ENCODE results near the gene FAR2.
"Not testable (repeated sequence)": the region's sequence is repeated elsewhere in the genome, so short reads cannot be mapped to it uniquely, and the experiment has no call there.

Gene FAR2

DNA sequence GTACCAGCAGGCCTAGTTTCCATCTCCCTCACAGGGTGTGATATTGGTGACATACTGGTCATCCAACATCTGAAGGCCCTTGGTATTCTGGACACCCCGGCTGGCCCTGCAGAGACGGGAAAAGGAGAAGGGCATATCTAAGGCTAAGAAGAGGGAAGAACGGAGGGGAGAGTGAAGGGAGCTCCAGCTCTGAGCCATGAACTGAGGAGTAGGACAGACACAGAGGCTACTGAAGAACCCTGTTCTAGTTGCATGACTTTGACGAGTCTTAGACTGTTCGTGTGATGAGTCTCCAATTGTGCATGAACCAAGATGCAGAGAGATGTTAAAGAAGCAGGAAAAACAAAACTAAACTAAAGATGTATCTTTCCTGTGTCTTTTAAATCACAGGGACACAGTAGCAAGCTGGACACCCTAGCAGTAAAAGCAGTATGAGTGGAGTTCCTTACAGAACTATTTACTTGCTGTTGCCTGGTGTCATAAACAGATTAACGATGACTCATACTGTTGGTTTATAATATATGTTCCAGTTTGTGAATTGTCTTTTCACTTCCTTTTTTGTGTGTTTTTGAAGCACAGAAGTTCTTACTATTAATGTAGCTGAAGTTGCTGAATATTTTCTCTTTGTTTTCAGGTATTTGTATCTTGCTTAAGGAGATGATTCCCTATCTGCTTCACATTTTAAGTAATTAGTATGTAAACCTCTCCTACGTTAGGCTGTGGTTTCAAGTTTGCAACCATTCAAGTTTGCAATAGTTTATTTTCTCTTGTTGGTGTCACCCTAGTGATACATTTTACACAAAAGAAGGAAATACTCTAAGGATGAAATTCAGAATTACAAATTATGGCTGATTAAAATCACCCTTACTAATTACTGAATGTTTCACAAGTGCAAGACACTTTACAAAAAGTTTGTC is 15.7 kb downstream of the FAR2 start:
- no peaks in the 10 kb centered on the region for H3K27me3 ChIP-seq (ENCODE audit: insufficient read depth, poor library complexity, severe bottlenecking)
- peak overlapping the region; percentile 82 for H3K27ac ChIP-seq (replicated peaks)
- TF ChIP-seq, protein P1, sequence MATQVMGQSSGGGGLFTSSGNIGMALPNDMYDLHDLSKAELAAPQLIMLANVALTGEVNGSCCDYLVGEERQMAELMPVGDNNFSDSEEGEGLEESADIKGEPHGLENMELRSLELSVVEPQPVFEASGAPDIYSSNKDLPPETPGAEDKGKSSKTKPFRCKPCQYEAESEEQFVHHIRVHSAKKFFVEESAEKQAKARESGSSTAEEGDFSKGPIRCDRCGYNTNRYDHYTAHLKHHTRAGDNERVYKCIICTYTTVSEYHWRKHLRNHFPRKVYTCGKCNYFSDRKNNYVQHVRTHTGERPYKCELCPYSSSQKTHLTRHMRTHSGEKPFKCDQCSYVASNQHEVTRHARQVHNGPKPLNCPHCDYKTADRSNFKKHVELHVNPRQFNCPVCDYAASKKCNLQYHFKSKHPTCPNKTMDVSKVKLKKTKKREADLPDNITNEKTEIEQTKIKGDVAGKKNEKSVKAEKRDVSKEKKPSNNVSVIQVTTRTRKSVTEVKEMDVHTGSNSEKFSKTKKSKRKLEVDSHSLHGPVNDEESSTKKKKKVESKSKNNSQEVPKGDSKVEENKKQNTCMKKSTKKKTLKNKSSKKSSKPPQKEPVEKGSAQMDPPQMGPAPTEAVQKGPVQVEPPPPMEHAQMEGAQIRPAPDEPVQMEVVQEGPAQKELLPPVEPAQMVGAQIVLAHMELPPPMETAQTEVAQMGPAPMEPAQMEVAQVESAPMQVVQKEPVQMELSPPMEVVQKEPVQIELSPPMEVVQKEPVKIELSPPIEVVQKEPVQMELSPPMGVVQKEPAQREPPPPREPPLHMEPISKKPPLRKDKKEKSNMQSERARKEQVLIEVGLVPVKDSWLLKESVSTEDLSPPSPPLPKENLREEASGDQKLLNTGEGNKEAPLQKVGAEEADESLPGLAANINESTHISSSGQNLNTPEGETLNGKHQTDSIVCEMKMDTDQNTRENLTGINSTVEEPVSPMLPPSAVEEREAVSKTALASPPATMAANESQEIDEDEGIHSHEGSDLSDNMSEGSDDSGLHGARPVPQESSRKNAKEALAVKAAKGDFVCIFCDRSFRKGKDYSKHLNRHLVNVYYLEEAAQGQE (IDR thresholded peaks at IDR 0.05; ENCODE audit: insufficient replicate concordance, low read depth), result no peak
- TF ChIP-seq SPI1 (IDR thresholded peaks at IDR 0.05; ENCODE audit: borderline replicate concordance, low read depth) (peak; percentile 95), POLR2AphosphoS5 (IDR thresholded peaks at IDR 0.05; ENCODE audit: low read depth) (0 out of 2 replicates have a peak, but pooled peaks have one; percentile 19), GABPA (IDR thresholded peaks at IDR 0.05; ENCODE audit: low read depth) (no peak)
- TF ChIP-seq, protein P2, sequence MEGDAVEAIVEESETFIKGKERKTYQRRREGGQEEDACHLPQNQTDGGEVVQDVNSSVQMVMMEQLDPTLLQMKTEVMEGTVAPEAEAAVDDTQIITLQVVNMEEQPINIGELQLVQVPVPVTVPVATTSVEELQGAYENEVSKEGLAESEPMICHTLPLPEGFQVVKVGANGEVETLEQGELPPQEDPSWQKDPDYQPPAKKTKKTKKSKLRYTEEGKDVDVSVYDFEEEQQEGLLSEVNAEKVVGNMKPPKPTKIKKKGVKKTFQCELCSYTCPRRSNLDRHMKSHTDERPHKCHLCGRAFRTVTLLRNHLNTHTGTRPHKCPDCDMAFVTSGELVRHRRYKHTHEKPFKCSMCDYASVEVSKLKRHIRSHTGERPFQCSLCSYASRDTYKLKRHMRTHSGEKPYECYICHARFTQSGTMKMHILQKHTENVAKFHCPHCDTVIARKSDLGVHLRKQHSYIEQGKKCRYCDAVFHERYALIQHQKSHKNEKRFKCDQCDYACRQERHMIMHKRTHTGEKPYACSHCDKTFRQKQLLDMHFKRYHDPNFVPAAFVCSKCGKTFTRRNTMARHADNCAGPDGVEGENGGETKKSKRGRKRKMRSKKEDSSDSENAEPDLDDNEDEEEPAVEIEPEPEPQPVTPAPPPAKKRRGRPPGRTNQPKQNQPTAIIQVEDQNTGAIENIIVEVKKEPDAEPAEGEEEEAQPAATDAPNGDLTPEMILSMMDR (IDR thresholded peaks at IDR 0.05; ENCODE audit: insufficient read depth, low read length), result no peak
- peak; percentile 56 to 72 for DNase-seq (ENCODE audit: low read depth in 1 of 2, low spot score in 1 of 2)
- no peak overlapping the region for H3K4me3 ChIP-seq (replicated peaks; ENCODE audit: insufficient read depth, low read length)

DNA sequence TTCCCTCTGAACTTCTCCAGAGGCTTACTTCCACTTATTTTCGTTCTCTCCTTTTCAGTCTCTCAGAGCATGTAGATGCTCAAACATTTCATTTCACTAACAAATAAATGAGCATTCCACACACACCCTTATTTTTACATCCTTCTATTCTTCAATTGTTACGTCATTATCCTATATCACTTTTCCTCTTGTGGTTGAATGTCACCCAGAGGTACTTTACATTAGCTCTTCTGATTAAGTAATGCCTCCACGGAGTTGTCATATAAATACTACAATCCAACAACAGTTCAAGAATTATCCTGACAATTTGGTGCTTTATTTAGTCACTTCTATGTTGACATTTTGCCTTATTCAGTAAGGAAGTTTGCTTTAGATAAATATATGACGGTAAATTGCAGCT is 18.4 kb downstream of the FAR2 start:
- DNase-seq (ENCODE audit: low read depth in 1 of 2, low spot score in 1 of 2), result no peak
- H3K4me3 ChIP-seq (replicated peaks; ENCODE audit: insufficient read depth, low read length), result no peak overlapping the region
- peak overlapping the region; percentile 15 for H3K27ac ChIP-seq (replicated peaks)
- H3K27me3 ChIP-seq (ENCODE audit: insufficient read depth, poor library complexity, severe bottlenecking), result no peaks in the 10 kb centered on the region
- no peak for TF ChIP-seq SPI1 (IDR thresholded peaks at IDR 0.05; ENCODE audit: borderline replicate concordance, low read depth)

DNA sequence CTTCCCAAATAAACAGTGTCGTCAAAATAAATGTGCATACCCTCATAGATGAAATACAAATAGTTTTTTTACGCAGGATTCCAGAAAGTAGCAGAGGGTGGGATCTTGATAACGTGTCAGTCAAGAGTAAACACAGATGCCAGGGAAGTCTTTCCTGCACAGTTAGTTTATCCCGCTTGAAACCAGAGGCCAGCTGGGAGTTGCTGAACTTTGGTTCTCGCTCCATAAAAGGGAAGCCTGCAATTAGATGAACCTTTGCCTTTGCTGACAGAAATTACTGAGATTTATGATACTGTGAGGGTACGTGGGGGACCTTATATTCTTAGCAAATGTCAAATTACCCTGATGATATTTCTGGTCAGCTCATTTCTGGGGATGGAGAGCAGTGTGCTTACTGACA is 18.9 kb downstream of the FAR2 start:
- TF ChIP-seq SPI1 (IDR thresholded peaks at IDR 0.05; ENCODE audit: borderline replicate concordance, low read depth) (no peak), GABPA (IDR thresholded peaks at IDR 0.05; ENCODE audit: low read depth) (no peak), POLR2AphosphoS5 (IDR thresholded peaks at IDR 0.05; ENCODE audit: low read depth) (no peak)
- TF ChIP-seq, protein P2 (IDR thresholded peaks at IDR 0.05; ENCODE audit: insufficient read depth, low read length), result no peak
- TF ChIP-seq, protein P1 (IDR thresholded peaks at IDR 0.05; ENCODE audit: insufficient replicate concordance, low read depth), result no peak
- no peaks in the 10 kb centered on the region for H3K27me3 ChIP-seq (ENCODE audit: insufficient read depth, poor library complexity, severe bottlenecking)
- H3K27ac ChIP-seq (replicated peaks), result peak overlapping the region; percentile 78; the same call in 1 of the 2 replicates
- H3K4me3 ChIP-seq (replicated peaks; ENCODE audit: insufficient read depth, low read length), result no peak overlapping the region
- no peak for DNase-seq (ENCODE audit: low read depth in 1 of 2, low spot score in 1 of 2)

DNA sequence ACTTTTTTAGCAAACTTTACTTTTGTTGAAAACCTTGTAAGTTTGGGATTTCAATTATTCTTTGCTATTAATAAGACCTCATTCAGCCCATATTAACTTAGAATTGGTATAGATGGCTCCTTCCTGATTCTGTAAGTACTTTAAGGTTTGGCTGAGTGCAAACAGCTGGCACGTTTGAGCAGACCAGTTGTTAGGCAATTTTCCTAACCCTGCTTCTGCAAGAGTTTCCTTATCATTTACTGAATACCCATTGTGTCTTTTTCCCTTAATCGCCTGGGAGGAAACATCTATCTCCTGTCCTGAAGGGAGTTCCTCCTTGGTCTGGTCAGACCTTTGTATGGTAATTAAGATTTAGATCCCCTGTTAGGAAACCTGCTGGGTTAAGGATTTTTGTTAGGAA is 20.9 kb downstream of the FAR2 start:
- peak; percentile 57 for TF ChIP-seq POLR2AphosphoS5 (IDR thresholded peaks at IDR 0.05; ENCODE audit: low read depth)
- H3K27me3 ChIP-seq (ENCODE audit: insufficient read depth, poor library complexity, severe bottlenecking); H3K4me3 ChIP-seq (replicated peaks; ENCODE audit: insufficient read depth, low read length): not testable (repeated sequence)
- peak overlapping the region; percentile 78 for H3K27ac ChIP-seq (replicated peaks)
- DNase-seq (ENCODE audit: low read depth in 1 of 2, low spot score in 1 of 2), result peak; percentile 74 to 80

Data from HL-60 (cell line).